Gastroesophageal sphincter (tissue), 4 donors: ENCODE data around the gene BLOC1S5. TPM values are rescaled to one million over a fixed set of nuclear protein-coding genes. Genes with fewer than 3 reads are reported as not detected.

ENCODE experiments used
- ATAC-seq: fragments of 150-250 bp; one replicate; pipeline ENCODE4 v1.9.1; 2016; ENCODE audit warnings: mild to moderate bottlenecking, moderate library complexity
- H3K27ac ChIP-seq, 4 donors: fragments of 200-600 bp; sonication (generic) in 3 of 4; 1 replicate in 3 of 4; 2 replicates in 1 of 4; pipeline ENCODE4 v1.5.1; 2016 to 2019
- H3K27me3 ChIP-seq: fragments of 200-600 bp; sonication (generic); one replicate; pipeline ENCODE4 v1.5.1; 2019
- H3K36me3 ChIP-seq, 2 donors: fragments of 200-600 bp; sonication (generic); one replicate each; pipeline ENCODE4 v1.5.1; 2019; ENCODE audit warnings: control low read depth in 1 of 2
- H3K4me1 ChIP-seq, 3 donors: fragments of 200-600 bp; sonication (generic); 1 replicate in 2 of 3; 2 replicates in 1 of 3; pipeline ENCODE4 v1.5.1; 2016 to 2019; ENCODE audit warnings: control low read depth in 2 of 3
- H3K4me3 ChIP-seq, 2 donors: fragments of 200-600 bp; sonication (generic); one replicate each; pipeline ENCODE4 v1.5.1; 2019; ENCODE audit warnings: mild to moderate bottlenecking in 1 of 2, moderate library complexity in 1 of 2
- H3K9me3 ChIP-seq, 3 donors: fragments of 200-600 bp; sonication (generic); one replicate each; pipeline ENCODE4 v1.5.1; 2017 to 2019; ENCODE audit warnings: control low read depth in 2 of 3
- EP300 ChIP-seq: sonication (generic); formaldehyde crosslinking; IDR thresholded peaks from one replicate; pipeline ENCODE4 v1.6.1; 2017; ENCODE audit warnings: antibody characterized with exemption, mild to moderate bottlenecking
- POLR2A ChIP-seq, 2 donors: fragments of 450-650 bp; IDR thresholded peaks; one replicate each; pipeline ENCODE4 v1.6.1; 2017; ENCODE audit warnings: antibody characterized with exemption in 2 of 2, mild to moderate bottlenecking in 2 of 2, moderate library complexity in 1 of 2
- POLR2AphosphoS5 ChIP-seq: sonication (generic); formaldehyde crosslinking; IDR thresholded peaks from one replicate; pipeline ENCODE4 v1.6.1; 2017; ENCODE audit warnings: antibody characterized with exemption
- WGBS, 2 donors: methylation state at CpG; one replicate each; pipeline ENCODE4 v1.1.5; 2018; ENCODE audit warnings: low coverage in 1 of 2; 5-methylcytosine and 5-hydroxymethylcytosine counted together
- total RNA-seq, 4 donors: library from RNA; depleted of rRNA; stranded (reverse); fragments of >200 nt; gene quantifications; one replicate each; pipeline ENCODE4 v1.1.0, GENCODE V29; 2016
- TF ChIP-seq, protein P1 (sequence below), 4 experiments: fragments of 200-600 bp in 2 of 4; fragments of 450-650 bp in 2 of 4; sonication (generic) in 1 of 4; IDR thresholded peaks; one replicate each; pipeline ENCODE4 v1.5.1; 2017 to 2019; ENCODE audit warnings: antibody characterized with exemption in 4 of 4, mild to moderate bottlenecking in 2 of 4, moderate library complexity in 2 of 4

BLOC1S5 gene
- total RNA-seq, 4 donors from 2014 or later, result 10.9 to 15.7 (median 14.8) TPM

DNA sequence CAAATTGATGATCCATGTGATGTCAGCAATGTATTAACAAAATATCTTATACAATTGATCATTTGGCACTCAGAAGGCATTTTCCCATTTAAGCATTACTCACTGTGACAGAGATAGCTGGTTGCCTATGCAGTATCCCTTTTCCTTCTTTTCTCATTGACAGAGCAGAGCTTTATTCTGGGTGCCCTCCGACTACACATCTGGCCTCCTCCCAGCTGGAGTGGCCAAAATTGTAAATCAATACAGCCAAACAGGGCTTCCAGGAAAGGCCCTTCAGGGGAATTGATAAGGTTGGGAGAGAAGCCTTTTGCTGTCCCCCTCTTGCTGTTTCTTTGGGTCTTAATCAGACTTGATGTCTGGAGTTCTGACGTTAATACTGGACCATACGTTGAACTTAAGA, 9.6 kb upstream of the BLOC1S5 start:
- whole genome bisulfite sequencing, 2 donors, result 73 to 80% methylated on average over 1 to 3 of the region's 3 CpGs
- no peak overlapping the region for H3K27ac ChIP-seq

DNA sequence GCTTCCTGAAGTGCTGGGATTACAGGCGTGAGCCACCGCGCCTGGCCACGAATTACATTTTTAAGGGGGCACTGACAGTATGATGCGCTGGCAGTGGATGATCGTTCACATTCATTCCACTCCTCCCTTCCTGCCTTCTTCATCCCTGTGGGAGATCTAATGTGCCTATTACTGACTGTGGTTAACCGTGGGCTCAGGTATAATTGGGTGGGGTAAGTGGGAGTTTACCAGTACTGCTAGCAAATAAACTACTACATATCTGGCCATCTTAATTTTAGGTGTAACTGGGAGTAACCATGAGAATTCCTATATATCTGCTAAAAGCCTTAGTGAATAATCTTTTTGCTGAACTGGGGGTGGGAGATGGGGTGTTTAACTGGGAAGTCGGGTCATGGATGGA, 6.5 kb upstream of the BLOC1S5 start:
- no peaks in the 10 kb centered on the region for H3K4me1 ChIP-seq
- no peaks in the 10 kb centered on the region for H3K9me3 ChIP-seq
- no peaks in the 10 kb centered on the region for H3K27me3 ChIP-seq
- WGBS, 2 donors, result 92 to 100% methylated on average over 2 to 4 of the region's 8 CpGs
- TF ChIP-seq EP300, result no peak
- no peak for TF ChIP-seq POLR2A (IDR thresholded peaks at IDR 0.05)
- ATAC-seq, result no peak
- H3K27ac ChIP-seq, result no peak overlapping the region
- H3K36me3 ChIP-seq, result no peaks in the 10 kb centered on the region
- no peak overlapping the region for H3K4me3 ChIP-seq

More for the DNA sequence above, 9.6 kb upstream of the BLOC1S5 start:
- no peaks in the 10 kb centered on the region for H3K9me3 ChIP-seq
- peaks cover 0 to 11% of the 10 kb centered on the region in 2 donors for H3K36me3 ChIP-seq
- no peak overlapping the region for H3K4me3 ChIP-seq
- no peaks in the 10 kb centered on the region for H3K27me3 ChIP-seq
- H3K4me1 ChIP-seq, result no peaks in the 10 kb centered on the region
- no peak for TF ChIP-seq POLR2AphosphoS5
- no peak for TF ChIP-seq POLR2A (IDR thresholded peaks at IDR 0.05)
- TF ChIP-seq, protein P1, sequence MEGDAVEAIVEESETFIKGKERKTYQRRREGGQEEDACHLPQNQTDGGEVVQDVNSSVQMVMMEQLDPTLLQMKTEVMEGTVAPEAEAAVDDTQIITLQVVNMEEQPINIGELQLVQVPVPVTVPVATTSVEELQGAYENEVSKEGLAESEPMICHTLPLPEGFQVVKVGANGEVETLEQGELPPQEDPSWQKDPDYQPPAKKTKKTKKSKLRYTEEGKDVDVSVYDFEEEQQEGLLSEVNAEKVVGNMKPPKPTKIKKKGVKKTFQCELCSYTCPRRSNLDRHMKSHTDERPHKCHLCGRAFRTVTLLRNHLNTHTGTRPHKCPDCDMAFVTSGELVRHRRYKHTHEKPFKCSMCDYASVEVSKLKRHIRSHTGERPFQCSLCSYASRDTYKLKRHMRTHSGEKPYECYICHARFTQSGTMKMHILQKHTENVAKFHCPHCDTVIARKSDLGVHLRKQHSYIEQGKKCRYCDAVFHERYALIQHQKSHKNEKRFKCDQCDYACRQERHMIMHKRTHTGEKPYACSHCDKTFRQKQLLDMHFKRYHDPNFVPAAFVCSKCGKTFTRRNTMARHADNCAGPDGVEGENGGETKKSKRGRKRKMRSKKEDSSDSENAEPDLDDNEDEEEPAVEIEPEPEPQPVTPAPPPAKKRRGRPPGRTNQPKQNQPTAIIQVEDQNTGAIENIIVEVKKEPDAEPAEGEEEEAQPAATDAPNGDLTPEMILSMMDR (IDR thresholded peaks at IDR 0.05), result no peak
- TF ChIP-seq EP300, result no peak
- ATAC-seq, result no peak

DNA sequence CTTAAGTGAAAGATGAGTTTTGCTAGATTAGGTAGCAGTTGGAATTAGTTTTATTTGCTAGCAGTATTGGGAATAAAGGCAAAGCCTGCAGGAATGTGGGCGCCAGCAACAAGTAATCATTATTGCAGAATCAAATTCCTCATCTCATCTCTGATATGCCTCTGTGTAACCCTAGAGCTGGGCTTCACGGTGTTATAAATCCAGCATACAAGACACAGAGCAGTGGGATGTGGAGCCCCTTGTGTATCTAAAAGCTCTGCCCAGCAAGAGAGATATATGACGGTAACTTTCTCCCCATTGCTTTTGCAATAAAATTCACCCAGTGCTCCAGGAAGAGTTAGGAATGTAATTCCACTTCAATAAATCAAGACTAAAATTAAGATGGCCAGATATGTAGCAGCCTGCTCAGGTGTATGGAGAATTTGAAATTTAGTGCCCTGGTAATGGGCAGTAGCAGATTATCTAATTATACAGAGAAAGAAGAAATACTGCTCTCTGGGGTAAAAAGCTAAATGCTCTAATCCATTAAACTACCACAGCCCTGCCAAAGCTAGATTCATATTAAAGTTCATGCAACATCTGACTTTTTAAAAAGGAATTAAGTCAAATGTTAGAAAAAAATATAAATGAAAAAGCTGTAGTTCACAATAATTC, 5.6 kb upstream of the BLOC1S5 start:
- TF ChIP-seq, protein P1 (IDR thresholded peaks at IDR 0.05), result no peak
- TF ChIP-seq EP300 (no peak), POLR2A (IDR thresholded peaks at IDR 0.05) (no peak), POLR2AphosphoS5 (no peak)
- no peak overlapping the region for H3K4me3 ChIP-seq
- H3K4me1 ChIP-seq, result peaks cover 0 to 2% (median 0%) of the 10 kb centered on the region in 3 donors
- 64 to 70% methylated on average over 3 of the region's 3 CpGs for WGBS, 2 donors
- H3K36me3 ChIP-seq, result no peaks in the 10 kb centered on the region
- no peaks in the 10 kb centered on the region for H3K27me3 ChIP-seq
- no peaks in the 10 kb centered on the region for H3K9me3 ChIP-seq
- no peak for ATAC-seq
- H3K27ac ChIP-seq, result no peak overlapping the region

DNA sequence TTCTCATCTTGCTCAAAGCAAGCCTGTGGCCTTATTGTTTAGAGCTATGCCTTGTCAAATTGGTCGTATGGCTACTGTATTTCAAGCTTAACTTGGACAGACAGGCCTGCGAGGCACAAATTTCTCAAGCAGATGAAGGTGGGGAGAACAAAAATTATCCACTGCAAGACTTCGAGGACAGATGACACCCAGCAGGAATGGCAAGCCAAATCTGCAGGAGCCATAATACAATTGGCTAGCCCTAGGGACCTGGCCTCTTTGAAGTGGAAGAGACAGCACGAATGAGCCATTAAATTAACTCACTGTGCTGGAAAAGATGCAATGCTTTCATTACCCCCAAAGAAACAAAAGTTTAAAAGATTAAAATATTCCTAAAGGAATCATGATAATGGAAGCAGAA, 5.0 kb upstream of the BLOC1S5 start:
- WGBS, 2 donors, result 38 to 61% methylated on average over 2 to 4 of the region's 4 CpGs
- Histone ChIP-seq H3K9me3 (no peaks in the 10 kb centered on the region), H3K27me3 (no peaks in the 10 kb centered on the region), H3K4me1 (peaks cover 0 to 5% (median 0%) of the 10 kb centered on the region in 3 donors), H3K4me3 (no peak overlapping the region), H3K27ac (no peak overlapping the region), H3K36me3 (no peaks in the 10 kb centered on the region)
- TF ChIP-seq POLR2A (IDR thresholded peaks at IDR 0.05) (no peak), EP300 (no peak), POLR2AphosphoS5 (no peak)
- TF ChIP-seq, protein P1 (IDR thresholded peaks at IDR 0.05), result no peak
- ATAC-seq, result no peak

DNA sequence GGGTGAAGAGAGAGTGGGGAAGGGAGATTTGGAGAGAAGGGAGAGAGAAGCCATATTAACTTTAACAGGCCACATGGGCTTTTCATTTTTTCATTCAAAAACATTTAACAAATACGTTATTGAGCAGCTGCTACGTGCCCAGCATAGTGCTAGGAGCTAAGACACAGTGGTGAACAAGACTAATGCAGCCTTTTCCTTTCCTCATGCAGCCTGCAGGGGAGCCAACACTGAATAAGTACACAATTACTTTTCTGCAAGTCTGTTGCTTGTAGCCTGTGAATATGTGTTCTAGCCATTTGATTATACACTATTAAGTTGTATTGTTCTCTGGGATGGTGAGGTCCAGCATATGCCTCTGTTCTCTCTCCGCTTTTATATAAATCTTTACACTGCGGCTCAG, 1.9 kb upstream of the BLOC1S5 start:
- peaks cover 0 to 16% (median 0%) of the 10 kb centered on the region in 3 donors for H3K4me1 ChIP-seq
- peaks cover 0 to 10% of the 10 kb centered on the region in 2 donors for H3K36me3 ChIP-seq
- TF ChIP-seq POLR2A (IDR thresholded peaks at IDR 0.05) (no peak), POLR2AphosphoS5 (no peak), EP300 (no peak)
- TF ChIP-seq, protein P1 (IDR thresholded peaks at IDR 0.05), result no peak
- H3K4me3 ChIP-seq, result no peak overlapping the region
- H3K9me3 ChIP-seq, result no peaks in the 10 kb centered on the region
- no peak for ATAC-seq
- H3K27me3 ChIP-seq, result no peaks in the 10 kb centered on the region
- WGBS, 2 donors, result 95 to 98% methylated on average over 4 of the region's 4 CpGs
- H3K27ac ChIP-seq, result no peak overlapping the region
